Tibial nerve (tissue), 4 donors: ENCODE data around the gene LRSAM1.

Source experiments
- CTCF ChIP-seq, 5 experiments: fragments of 200-600 bp in 3 of 5; fragments of 450-650 bp in 2 of 5; sonication (generic) in 3 of 5; IDR thresholded peaks; one replicate each; pipeline ENCODE4 v1.5.1; 2016 to 2019; ENCODE audit warnings: antibody characterized with exemption in 5 of 5, mild to moderate bottlenecking in 3 of 5, moderate library complexity in 2 of 5
- EP300 ChIP-seq, 2 donors: sonication (generic); formaldehyde crosslinking; IDR thresholded peaks; one replicate each; pipeline ENCODE4 v1.6.1; 2017; ENCODE audit warnings: antibody characterized with exemption in 2 of 2, mild to moderate bottlenecking in 1 of 2
- POLR2A ChIP-seq, 2 donors: fragments of 450-650 bp; IDR thresholded peaks; one replicate each; pipeline ENCODE4 v1.6.1; 2017; ENCODE audit warnings: antibody characterized with exemption in 2 of 2, mild to moderate bottlenecking in 2 of 2, moderate library complexity in 2 of 2

- TF ChIP-seq CTCF (IDR thresholded peaks at IDR 0.05) = no peak
- no peak for TF ChIP-seq POLR2A (IDR thresholded peaks at IDR 0.05)
- TF ChIP-seq EP300 (IDR thresholded peaks at IDR 0.05) = no peak
Observed at GRCh38 chr9:127535834-127536233, 84.5 kb downstream of the LRSAM1 start.
